Adrenal gland (tissue), 12 donors: ENCODE results near the gene ENDOD1. TPM values are rescaled to one million over a fixed set of nuclear protein-coding genes. Genes with fewer than 3 reads are reported as not detected.
A peak's percentile ranks its signal among the peaks of the same experiment; 100 is the strongest.

ENCODE experiments used
- DNase-seq, 7 donors: peaks; one replicate each; pipeline ENCODE4 v3.0.0-alpha.2; 2019 to 2020
- H3K27ac ChIP-seq, 5 donors: fragments of 200-600 bp; sonication (generic) in 4 of 5; 1 replicate in 3 of 5; 2 replicates in 2 of 5; pipeline versions ENCODE4 v1.5.1 to v1.8.0; 2016 to 2020; ENCODE audit warnings: mild to moderate bottlenecking in 1 of 5
- H3K27me3 ChIP-seq: fragments of 200-600 bp; 2 replicates; pipeline ENCODE4 v1.8.0; 2021
- H3K36me3 ChIP-seq, 2 donors: fragments of 200-600 bp; replicated peaks in 1 of 2; 1 replicate in 1 of 2; 2 replicates in 1 of 2; pipeline versions ENCODE4 v1.5.1 to v1.8.0; 2018 to 2022
- H3K4me1 ChIP-seq, 2 donors: fragments of 200-600 bp; replicated peaks in 1 of 2; 1 replicate in 1 of 2; 2 replicates in 1 of 2; pipeline versions ENCODE4 v1.5.1 to v1.8.0; 2018 to 2021
- H3K4me3 ChIP-seq, 4 donors: fragments of 200-600 bp; sonication (generic) in 3 of 4; one replicate each; pipeline ENCODE4 v1.5.1; 2016 to 2018
- H3K9me3 ChIP-seq, 3 donors: fragments of 200-600 bp; sonication (generic) in 1 of 3; replicated peaks in 1 of 3; 1 replicate in 2 of 3; 2 replicates in 1 of 3; pipeline versions ENCODE4 v1.5.1 to v1.8.0; 2016 to 2021
- POLR2A ChIP-seq, 2 donors: fragments of 450-650 bp; IDR thresholded peaks; one replicate each; pipeline ENCODE4 v1.6.1; 2017; ENCODE audit warnings: antibody characterized with exemption in 2 of 2, mild to moderate bottlenecking in 2 of 2, moderate library complexity in 1 of 2
- WGBS, 4 donors: extraction: QIAGEN DNeasy Blood & Tissue Kit in 2 of 4; methylation state at CpG; one replicate each; pipeline versions ENCODE4 v1.1.5 to v1.1.7; 2013 to 2017; 5-methylcytosine and 5-hydroxymethylcytosine counted together
- intact Hi-C, 2 donors: fragments of 100-400 bp; cut with DNase I; formaldehyde crosslinking; loops; one replicate each; pipeline versions ENCODE4 v1.14.1 to v1.15.0; 2022 to 2023
- polyA plus RNA-seq, 3 donors: library from polyadenylated mRNA; stranded (reverse); fragments of 200-250 nt in 2 of 3; fragments of 350-450 nt in 1 of 3; fragmentation: Illumina TruSeq in 1 of 3; extraction: RNeasy Lipid Tissue Mini Kit (QIAGEN cat#74804) in 1 of 3; gene quantifications; one replicate each; pipeline ENCODE4 v1.2.3, GENCODE V29; 2013 to 2014
- total RNA-seq, 9 donors: library from RNA; depleted of rRNA in 4 of 9; stranded (reverse); fragments of >200 nt in 4 of 9; fragments of 120-200 nt in 1 of 9; fragmentation: NEBNext Ultra II Directional in 1 of 9; extraction: Animal tissue kit (Norgen Biotek cat#: 25700) in 1 of 9; gene quantifications; one replicate each; pipeline versions ENCODE4 v1.1.0 to v1.2.4, GENCODE V29; 2013 to 2023
- TF ChIP-seq, protein P1 (sequence below), 6 experiments: fragments of 450-650 bp in 4 of 6; fragments of 200-600 bp in 2 of 6; sonication (generic) in 1 of 6; IDR thresholded peaks; 1 replicate in 5 of 6; 2 replicates in 1 of 6; pipeline versions ENCODE4 v1.5.1 to v1.8.0; 2016 to 2021; ENCODE audit warnings: antibody characterized with exemption in 6 of 6, mild to moderate bottlenecking in 2 of 6, moderate library complexity in 1 of 6
- donor health status: healthy with polysubstance abuse.
- donor health status: Bipolar disorder and iron deficiency.
- donor health status: DM: yes; HTN: yes; CAD: no.
- donor health status: DM: no; HTN: no; CAD: no.
- donor health status: DM: no; HTN: no; CAD: no.
- donor health status: DM: yes; HTN: yes; CAD: no.

ENDOD1 gene
- total and polyA plus RNA-seq, 12 donors: 6.1 to 61.6 (median 32.8) TPM

DNA sequence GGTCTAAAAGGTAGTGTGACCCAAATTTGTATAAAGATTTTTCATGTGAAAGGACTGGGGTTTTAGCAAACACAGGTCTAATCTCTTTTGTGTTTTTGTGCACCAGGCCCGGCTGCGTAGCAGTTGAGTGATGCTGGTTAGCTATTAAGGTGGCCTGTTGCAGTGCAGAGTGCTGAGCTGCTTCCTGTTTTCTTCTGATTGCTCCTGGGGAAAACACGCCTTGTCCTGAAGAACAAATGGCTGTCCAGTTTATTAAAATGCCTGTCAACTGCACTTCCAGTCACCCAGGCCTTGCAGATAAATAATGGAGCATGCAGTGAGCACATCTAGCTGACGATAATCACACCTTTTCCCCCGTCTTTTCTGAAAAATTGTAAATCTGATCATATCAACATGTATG is 21.1 kb upstream of the ENDOD1 start:
- H3K9me3 ChIP-seq: no peaks in the 10 kb centered on the region
- DNase-seq: peak; percentile 78 to 96 (median 90)
- TF ChIP-seq, protein P1, sequence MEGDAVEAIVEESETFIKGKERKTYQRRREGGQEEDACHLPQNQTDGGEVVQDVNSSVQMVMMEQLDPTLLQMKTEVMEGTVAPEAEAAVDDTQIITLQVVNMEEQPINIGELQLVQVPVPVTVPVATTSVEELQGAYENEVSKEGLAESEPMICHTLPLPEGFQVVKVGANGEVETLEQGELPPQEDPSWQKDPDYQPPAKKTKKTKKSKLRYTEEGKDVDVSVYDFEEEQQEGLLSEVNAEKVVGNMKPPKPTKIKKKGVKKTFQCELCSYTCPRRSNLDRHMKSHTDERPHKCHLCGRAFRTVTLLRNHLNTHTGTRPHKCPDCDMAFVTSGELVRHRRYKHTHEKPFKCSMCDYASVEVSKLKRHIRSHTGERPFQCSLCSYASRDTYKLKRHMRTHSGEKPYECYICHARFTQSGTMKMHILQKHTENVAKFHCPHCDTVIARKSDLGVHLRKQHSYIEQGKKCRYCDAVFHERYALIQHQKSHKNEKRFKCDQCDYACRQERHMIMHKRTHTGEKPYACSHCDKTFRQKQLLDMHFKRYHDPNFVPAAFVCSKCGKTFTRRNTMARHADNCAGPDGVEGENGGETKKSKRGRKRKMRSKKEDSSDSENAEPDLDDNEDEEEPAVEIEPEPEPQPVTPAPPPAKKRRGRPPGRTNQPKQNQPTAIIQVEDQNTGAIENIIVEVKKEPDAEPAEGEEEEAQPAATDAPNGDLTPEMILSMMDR (IDR thresholded peaks at IDR 0.05): no peak
- TF ChIP-seq POLR2A (IDR thresholded peaks at IDR 0.05): peak; percentile 70 to 93
- peak overlapping the region in 2 of 4 donors; percentile 78 to 99 for H3K4me3 ChIP-seq
- H3K4me1 ChIP-seq: peaks cover 0 to 18% of the 10 kb centered on the region in 2 donors
- no peaks in the 10 kb centered on the region for H3K36me3 ChIP-seq
- peak overlapping the region in 4 of 5 donors; percentile 97 to 99 (median 98) for H3K27ac ChIP-seq
- H3K27me3 ChIP-seq: no peaks in the 10 kb centered on the region
- 1 to 3% (median 2%) methylated on average over 5 of the region's 5 CpGs for WGBS, 4 donors
- intact Hi-C loops: no loop called here

- intact Hi-C loops: loop anchor here in 1 of 2 donors (5.0 kb wide), 1 partner anchor 77 kb away; no protein-coding TSS in a partner anchor
- 94 to 96% (median 95%) methylated on average over 1 of the region's 1 CpG for WGBS, 4 donors
- TF ChIP-seq POLR2A (IDR thresholded peaks at IDR 0.05): no peak
- TF ChIP-seq, protein P1 (IDR thresholded peaks at IDR 0.05): no peak
- DNase-seq: no peak
- Histone ChIP-seq H3K4me3 (no peak overlapping the region), H3K4me1 (peaks cover 10 to 30% of the 10 kb centered on the region in 2 donors), H3K9me3 (no peaks in the 10 kb centered on the region), H3K36me3 (no peaks in the 10 kb centered on the region), H3K27ac (no peak overlapping the region), H3K27me3 (no peaks in the 10 kb centered on the region)
Observed at GRCh38 chr11:95070471-95070870, 19.2 kb upstream of the ENDOD1 start.

- H3K36me3 ChIP-seq: no peaks in the 10 kb centered on the region
- no peak for DNase-seq
- intact Hi-C loops: loop anchor here in 1 of 2 donors (5.0 kb wide), 1 partner anchor 74 kb away; no protein-coding TSS in a partner anchor
- H3K4me1 ChIP-seq: peaks cover 12 to 41% of the 10 kb centered on the region in 2 donors
- no peaks in the 10 kb centered on the region for H3K27me3 ChIP-seq
- TF ChIP-seq, protein P1 (IDR thresholded peaks at IDR 0.05): no peak
- no peak for TF ChIP-seq POLR2A (IDR thresholded peaks at IDR 0.05)
- H3K27ac ChIP-seq: no peak overlapping the region
- H3K4me3 ChIP-seq: no peak overlapping the region
- H3K9me3 ChIP-seq: no peaks in the 10 kb centered on the region
Observed at GRCh38 chr11:95072948-95073347, 16.7 kb upstream of the ENDOD1 start.

GRCh38 chr11:95074792-95075563 is 14.7 kb upstream of the ENDOD1 start:
- intact Hi-C loops: loop anchor here in 1 of 2 donors (5.0 kb wide), 1 partner anchor 72 kb away; no protein-coding TSS in a partner anchor

More at GRCh38 chr11:95074792-95075563, 14.7 kb upstream of the ENDOD1 start:
- peak overlapping the region in 3 of 5 donors; percentile 13 to 64 (median 52) for H3K27ac ChIP-seq
- peak; percentile 59 to 93 (median 90) for DNase-seq
- TF ChIP-seq, protein P1 (IDR thresholded peaks at IDR 0.05): no peak
- TF ChIP-seq POLR2A (IDR thresholded peaks at IDR 0.05): no peak
- H3K4me3 ChIP-seq: no peak overlapping the region
- no peaks in the 10 kb centered on the region for H3K36me3 ChIP-seq
- 20 to 27% (median 22%) methylated on average over 8 of the region's 8 CpGs for WGBS, 4 donors
- no peaks in the 10 kb centered on the region for H3K9me3 ChIP-seq
- peaks cover 12 to 28% of the 10 kb centered on the region in 2 donors for H3K4me1 ChIP-seq
- H3K27me3 ChIP-seq: no peaks in the 10 kb centered on the region
